Suppressor macrophage treated with lipopolysaccharide for 1 hour (primary cell): ENCODE measurements around the gene CKAP5.
"Not testable (repeated sequence)": the region's sequence is repeated elsewhere in the genome, so short reads cannot be mapped to it uniquely, and the experiment has no call there.

Experiments
- DNase-seq, 3 donors: peaks; one replicate each; pipeline ENCODE4 v3.0.0-alpha.2; 2020 to 2022

The CKAP5 gene

DNA sequence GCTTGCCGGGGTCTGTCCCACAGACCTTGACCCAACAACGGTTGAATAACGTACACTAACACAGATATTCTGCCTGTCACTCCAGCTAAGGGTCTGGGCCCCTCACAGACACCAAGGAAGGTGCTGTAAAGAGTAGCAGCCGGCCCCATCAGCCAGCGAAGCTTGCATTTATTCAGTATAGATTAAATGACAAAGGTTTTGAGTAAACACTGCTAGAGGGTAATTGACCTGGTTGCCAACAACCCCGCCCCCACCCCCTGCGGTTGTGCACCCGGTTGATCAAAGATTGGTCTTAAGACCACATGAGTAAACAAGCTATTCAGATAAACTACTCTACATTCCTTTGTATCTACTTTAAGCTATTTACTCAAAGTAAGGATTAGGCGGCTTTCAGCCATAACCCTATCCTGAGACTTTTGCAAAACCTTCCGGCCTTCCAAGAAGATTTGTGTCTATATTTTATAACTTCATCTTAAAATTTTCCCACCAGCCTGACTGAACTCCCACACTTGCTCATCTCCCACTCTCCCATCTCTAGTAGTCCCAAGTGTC is 4.8 kb upstream of the CKAP5 start:
- no peak for DNase-seq

DNA sequence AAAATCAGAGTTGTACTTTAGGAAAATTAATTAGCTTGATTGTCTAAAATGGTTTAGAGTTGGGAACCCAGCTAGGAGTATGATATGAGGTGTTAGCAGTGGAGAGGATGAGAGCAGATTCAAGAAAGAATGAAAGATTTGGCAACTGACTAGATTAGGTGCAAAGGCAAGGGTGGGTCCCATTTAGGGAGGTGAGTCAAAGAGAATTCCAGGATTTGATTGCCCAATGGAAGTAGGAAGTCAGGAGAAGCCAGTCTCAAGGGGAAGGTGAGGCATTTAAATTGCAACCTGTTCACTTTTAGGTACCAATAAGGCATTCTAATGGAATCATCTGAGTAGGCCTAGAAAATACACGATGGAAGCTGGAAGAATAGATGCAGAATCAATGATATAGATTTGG is 3.6 kb upstream of the CKAP5 start:
- no peak for DNase-seq

DNA sequence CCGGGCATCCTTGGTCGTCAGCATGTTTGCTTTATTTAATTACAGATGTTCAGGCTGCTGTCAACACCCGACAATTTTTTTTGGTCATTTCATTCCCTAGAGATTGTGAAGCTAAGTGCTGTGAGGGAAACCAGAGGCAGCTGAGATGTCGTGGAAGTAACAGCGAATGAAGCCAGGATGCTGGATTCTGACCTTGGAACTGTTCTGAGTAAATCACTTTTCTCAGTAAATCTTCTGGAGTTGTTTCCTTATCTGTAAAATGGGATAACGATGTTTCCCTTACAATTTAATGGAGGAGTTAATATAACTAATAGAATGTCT is 390 bp upstream of the CKAP5 start:
- DNase-seq = no peak

DNA sequence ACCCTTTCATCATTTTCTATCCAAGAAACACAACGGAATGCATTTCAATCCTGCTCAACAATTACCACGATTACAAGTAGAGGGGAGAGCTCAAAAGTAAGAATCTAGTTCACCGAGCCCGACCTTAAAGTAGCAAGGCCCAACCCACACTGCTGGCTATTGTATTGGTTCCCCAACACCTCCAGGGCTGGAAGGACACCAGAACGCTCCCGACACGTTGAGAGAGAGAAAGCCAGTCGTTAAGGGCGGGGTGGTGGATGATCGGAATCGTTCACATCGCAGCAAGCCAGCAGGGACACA is 690 bp downstream of the CKAP5 start:
- no peak for DNase-seq

- no peak for DNase-seq
Observed at GRCh38 chr11:46840116-46840515, 6.0 kb downstream of the CKAP5 start.

GRCh38 chr11:46838501-46838900 is 7.6 kb downstream of the CKAP5 start:
- no peak for DNase-seq

GRCh38 chr11:46837860-46838259 is 8.2 kb downstream of the CKAP5 start:
- DNase-seq = no peak

DNA sequence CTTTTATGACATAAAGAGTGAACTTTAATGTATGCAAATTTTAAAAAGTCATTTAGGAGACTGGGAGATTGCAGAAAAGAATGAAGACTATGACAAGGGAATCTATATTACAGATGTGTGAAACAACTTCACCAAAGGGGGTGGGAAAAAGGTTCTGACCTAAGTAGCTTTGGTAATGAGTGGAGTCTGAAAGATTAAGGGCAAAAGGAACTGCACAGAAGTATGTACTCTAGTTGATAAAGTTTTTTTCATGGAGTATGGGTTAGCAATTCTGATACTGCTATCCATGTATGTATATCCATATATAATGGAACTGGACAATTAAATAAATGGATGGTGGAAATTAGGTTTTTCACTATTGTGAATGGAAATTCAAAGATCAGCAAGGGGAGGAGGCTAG is 9.2 kb downstream of the CKAP5 start:
- DNase-seq = no peak

DNA sequence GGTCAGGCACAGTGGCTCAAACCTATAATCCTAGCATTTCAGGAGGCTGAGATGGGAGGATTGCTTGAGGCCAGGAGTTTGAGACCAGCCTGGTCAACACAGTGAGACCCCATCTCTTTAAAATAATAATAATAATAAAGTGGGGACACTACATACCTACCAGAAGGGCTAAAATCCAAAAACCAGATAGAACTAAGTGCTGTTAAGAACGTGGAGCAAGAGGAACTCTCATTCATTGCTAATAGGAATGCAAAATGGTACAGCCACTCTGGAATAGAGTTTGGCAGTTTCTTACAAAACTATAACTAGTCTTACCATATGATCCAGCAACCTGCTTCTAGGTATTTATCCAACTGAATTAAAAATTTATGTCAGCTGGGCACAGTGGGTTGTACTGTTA is 9.6 kb downstream of the CKAP5 start:
- DNase-seq = no peak

DNA sequence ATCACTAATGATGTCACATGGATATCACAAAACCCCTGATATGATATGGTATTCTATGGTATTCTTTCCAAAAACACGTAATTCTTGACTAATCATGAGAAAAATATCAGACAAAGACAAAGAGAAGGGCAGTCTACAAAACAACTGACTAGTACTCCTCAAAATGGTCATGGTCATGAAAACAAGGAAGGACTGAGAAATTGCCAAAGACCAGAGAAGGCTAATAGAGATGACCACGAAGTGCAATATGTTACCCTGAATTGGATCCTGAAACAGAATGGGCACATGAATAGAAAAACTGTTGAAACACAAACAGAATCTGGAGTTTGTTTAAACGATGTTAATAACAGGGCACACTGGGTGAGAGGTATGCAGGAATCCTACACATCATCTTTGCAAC is 10.2 kb downstream of the CKAP5 start:
- DNase-seq = peak in 1 of 3 donors; percentile 22

DNA sequence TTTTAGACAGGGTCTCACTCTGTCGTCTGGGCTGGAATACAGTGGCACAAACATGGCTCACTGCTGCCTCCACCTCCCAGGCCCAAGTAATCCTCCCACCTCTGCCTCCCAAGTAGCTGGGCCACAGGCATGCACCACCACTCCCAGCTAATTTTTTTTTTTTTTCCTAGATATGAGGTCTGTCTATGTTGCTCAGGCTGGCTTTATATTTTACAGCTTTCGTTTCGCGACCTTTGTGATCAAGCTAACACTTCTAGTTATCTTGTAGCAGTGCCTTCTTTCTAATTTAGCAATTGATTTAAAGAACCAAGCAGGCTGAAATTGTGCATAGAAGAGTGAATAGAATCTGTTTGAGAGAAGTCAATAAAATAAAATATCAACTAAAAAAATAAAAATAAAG is 11.3 kb downstream of the CKAP5 start:
- no peak for DNase-seq

DNA sequence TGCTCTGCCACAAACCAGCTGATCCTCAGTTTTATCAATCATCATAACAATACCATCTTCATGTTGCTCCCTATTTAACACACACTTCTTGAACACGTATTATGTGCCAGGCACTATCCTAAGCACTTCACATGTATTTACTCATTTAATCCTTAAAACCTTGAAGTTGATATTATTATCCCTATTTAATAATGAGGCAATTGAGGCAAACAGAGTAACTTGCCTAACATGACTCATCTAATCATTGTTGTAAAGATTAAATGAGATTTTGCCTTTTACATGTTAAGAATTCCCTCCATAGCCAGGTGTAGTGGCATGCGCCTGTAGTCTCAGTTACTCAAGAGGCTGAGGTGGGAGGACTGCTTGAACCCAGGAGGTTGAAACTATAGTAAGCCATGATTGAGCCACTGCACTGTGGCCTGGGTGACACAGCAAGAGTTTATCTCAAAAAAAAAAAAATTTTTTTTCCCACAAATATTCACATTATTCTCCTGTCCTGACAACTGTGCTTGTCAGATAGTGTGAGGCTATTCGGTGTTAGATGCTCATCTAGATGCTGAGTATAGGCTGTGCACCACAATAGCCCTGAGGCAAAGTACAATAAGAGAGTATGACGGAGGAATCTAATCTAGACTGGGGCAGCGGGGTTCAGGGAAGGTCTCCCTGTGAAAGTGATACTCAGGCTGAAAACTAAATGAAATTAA is 13.4 kb downstream of the CKAP5 start:
- DNase-seq = no peak

DNA sequence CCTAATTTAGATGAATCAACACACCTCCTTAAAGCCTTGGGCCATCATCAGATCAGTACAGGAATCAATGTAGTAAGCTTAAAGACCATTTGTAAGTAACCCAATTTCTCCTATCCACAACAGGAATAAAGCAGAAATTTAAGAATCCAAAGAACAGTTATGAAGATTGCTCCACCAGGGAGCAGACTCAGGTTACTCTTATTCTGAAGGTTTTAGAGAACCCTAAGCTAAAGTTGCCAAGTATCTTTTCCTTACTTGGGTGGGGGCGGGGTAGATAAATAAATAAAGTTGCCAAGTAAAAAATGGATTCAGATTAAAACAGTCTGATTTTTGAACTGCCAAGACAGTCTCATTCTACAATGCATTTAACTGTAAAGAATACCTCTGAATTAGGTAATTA is 18.1 kb downstream of the CKAP5 start:
- no peak for DNase-seq

DNA sequence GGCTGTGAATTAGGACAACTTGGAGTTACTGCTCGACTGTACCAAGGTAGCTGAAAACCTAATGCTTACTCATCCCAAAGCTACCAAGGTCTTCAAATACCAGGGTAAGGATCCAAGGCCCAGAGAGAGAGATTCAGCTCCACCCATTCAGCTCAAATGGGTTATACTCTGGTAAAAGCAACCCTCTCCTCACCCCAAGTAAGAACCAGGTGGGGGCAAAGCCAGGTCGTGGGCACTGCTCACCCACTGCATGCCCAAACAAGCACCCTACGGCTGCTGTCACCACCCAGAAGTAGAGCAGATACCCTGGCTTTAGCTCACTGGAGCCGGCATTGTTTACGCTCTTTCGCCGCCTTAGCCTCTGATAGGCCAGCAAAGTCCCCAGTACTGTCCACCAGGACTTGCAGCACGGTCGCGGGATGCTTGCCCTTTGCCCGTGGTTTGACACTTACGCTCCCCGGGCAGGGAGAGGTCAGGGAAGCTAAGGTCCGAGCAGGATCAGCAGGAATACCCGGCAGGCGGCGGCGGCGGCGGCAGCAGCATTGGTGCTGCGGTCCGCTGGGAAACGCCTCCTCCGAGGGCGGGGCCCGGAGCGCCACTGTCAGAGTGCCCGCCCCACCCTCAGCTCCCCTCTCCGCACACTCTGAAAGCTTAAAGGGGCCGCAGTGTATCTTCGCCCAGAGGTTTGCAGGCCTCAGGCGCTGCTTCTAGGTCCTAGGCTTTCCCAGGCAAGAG is 19.6 kb downstream of the CKAP5 start:
- peak; percentile 73 to 91 (median 79) for DNase-seq

GRCh38 chr11:46808799-46809431 is 37.2 kb downstream of the CKAP5 start:
- peak; percentile 46 to 68 (median 66) for DNase-seq

DNA sequence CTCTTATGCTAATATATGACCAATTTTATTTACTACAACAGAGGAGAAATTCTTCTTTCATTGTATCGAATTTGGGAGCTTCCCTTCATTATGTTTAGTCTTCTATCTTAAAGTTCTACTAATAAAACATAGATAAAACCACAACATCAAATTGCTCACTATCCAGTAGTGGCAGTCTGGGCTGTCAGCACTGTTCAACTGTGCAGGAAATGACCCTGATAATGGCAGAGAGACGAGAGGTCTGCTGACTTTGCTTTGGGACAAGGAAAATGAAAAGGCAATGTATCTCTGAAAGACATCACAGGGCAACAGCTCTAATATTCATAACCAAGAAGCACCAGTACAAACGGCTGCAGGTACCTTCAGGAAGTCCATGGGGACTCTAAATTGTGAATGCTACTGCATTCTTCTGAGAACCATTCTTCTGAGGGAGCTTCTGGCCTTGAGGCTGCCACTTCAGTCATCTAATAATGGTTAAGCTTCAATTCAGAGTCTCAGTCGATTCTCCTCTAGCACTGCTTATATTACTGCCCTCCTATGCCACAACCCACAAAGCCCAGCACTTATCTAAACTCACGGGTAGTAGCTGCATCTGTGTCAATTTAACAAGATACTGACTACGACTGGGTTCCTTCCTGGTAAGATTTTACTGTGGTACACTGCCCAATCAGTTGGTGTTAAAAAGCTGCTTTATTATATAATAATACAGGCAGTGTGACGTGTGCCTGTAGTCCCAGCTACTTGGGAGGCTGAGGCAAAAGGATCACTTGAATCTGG is 44.2 kb downstream of the CKAP5 start:
- DNase-seq = no peak

GRCh38 chr11:46800177-46800576 is 45.9 kb downstream of the CKAP5 start:
- no peak for DNase-seq

GRCh38 chr11:46799725-46800124 is 46.4 kb downstream of the CKAP5 start:
- DNase-seq = not testable (repeated sequence)

DNA sequence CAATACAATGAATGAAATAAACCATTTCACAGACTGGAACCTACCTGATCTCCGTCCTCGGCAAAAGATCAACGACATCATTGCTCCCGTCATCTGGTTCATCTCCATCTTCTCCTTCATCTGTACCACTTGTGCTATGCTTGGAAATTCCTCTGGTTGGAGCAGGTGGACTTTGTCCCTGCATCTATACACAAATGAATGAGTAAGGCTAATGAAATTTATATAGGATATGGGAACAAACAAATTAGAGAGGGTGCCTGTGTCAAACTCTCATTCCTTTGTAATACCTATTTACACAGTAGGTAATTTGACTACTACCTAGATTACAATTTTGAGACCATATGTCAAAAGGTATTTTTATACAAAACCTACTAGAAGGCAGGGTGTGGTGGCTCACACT is 67.7 kb downstream of the CKAP5 start:
- no peak for DNase-seq

GRCh38 chr11:46776878-46777277 is 69.2 kb downstream of the CKAP5 start:
- no peak for DNase-seq

GRCh38 chr11:46769636-46770221 is 76.4 kb downstream of the CKAP5 start:
- DNase-seq = no peak

DNA sequence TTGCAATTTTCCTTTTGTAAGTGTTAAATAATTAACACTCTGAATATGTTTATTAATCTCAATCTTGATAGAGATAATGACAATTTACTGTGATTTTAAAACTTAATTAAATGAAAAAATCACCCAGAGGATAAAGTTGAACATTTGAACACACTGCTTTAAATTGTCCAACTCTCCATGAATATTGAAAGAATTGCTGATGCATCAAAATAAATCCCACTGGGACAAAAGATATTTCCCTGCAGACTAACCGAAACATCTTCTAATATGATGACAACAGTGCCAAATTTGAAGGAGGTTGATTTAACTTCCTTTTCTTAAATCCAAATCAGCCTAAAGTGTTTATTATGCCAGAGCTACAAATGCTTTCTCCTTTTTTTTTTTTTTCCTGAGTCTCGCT is 79.4 kb downstream of the CKAP5 start:
- DNase-seq = no peak

GRCh38 chr11:46762248-46762647 is 83.8 kb downstream of the CKAP5 start:
- no peak for DNase-seq
